HG03439 (cell line): ENCODE measurements around the gene SDCCAG8.

ENCODE experiments used
- ATAC-seq: cut with Tn5 transposase; IDR thresholded peaks from one replicate; pipeline ENCODE4 v1.9.1; 2021; ENCODE audit warnings: mild to moderate bottlenecking, moderate library complexity; ENCODE audit not compliant: unreplicated experiment

Gene SDCCAG8

DNA sequence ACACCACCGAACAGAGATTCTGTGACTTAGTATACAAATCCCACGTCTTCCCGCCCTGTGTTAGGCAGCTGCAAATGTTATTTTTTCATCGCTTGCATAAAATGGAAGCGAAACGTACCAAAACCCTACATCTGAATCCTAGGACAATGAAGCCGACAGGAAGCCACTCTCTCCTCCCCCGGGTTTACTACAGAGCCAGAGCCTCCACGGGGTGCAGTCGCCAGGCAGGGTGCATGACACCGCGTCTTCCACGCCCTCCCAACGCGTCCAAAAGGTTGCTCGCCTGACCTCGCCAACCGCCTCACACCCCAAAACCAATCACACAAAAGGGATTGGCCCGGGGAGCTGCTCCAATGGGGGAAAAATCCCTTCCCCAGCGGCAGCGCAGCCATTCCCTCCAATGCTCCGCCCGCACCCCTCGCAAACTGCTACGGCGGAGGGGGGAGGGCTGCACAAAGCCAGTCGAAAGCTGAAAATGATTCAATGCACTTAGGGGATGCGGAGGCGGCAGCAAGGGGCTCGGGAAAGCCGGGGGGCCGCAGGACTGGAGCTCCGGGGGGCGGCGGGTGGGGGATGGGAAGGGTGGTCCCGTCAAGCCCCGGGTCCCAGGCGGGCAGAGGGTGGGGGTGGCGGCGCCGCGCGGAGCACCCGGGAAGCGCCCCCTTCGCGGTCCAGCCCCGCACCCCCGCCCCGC lies 1.5 kb upstream of the SDCCAG8 start:
- ATAC-seq, result peak; percentile 5

GRCh38 chr1:243254927-243255790 lies 682 bp upstream of the SDCCAG8 start, which contains the start of gene CEP170:
Gene CEP170, minus strand, starts transcription at chr1:243255281. Its CDS starts 30,001 bp downstream, at chr1:243225280.
- ATAC-seq, result peak; percentile 56

GRCh38 chr1:243256590-243256989 lies 749 bp downstream of the SDCCAG8 start:
- ATAC-seq, result no peak

GRCh38 chr1:243257189-243257588 lies 1.3 kb downstream of the SDCCAG8 start:
- no peak for ATAC-seq

- no peak for ATAC-seq
Measured at GRCh38 chr1:243258731-243259130, 2.9 kb downstream of the SDCCAG8 start.

GRCh38 chr1:243260221-243260880 lies 4.5 kb downstream of the SDCCAG8 start:
- ATAC-seq, result no peak

DNA sequence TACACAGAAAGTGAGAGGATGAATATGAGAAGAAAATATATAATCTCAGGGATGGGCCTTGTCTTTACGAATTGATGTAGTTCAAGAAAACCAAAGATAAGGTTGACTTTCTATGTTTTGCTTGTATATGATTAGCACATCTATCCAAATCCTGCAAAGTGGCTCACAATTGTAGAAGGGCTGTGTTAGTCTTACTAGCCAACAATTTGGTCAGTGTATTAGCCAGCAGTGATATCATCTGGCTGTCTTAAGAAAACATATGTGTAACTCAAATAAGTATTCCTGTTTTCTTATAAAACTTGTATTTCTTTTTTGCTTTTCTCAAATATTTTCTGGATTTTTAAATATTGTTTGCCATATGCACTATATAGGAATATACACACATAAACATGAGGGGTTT lies 5.5 kb downstream of the SDCCAG8 start:
- ATAC-seq, result no peak

- no peak for ATAC-seq
Measured at GRCh38 chr1:243264717-243265116, 8.9 kb downstream of the SDCCAG8 start.

DNA sequence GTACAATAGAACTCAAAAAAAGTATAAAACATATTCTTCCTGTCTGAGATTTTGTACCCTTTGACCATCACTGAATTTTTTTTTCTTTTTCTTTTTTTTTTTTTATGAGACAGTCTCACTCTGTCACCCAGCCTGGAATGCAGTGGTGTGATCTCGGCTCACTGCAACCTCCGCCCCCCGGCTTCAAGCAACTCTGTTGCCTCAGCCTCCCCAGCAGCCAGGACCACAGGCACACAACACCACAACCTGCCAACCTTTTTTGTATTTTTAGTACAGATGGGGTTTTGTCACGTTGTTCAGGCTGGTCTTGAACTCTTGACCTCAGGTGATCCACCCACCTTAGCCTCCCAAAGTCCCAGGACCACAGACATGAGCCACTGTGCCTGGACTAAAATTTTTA lies 10.4 kb downstream of the SDCCAG8 start:
- ATAC-seq, result no peak

GRCh38 chr1:243267471-243267880 lies 11.6 kb downstream of the SDCCAG8 start:
- no peak for ATAC-seq

- no peak for ATAC-seq
Measured at GRCh38 chr1:243267914-243268653, 12.2 kb downstream of the SDCCAG8 start.

DNA sequence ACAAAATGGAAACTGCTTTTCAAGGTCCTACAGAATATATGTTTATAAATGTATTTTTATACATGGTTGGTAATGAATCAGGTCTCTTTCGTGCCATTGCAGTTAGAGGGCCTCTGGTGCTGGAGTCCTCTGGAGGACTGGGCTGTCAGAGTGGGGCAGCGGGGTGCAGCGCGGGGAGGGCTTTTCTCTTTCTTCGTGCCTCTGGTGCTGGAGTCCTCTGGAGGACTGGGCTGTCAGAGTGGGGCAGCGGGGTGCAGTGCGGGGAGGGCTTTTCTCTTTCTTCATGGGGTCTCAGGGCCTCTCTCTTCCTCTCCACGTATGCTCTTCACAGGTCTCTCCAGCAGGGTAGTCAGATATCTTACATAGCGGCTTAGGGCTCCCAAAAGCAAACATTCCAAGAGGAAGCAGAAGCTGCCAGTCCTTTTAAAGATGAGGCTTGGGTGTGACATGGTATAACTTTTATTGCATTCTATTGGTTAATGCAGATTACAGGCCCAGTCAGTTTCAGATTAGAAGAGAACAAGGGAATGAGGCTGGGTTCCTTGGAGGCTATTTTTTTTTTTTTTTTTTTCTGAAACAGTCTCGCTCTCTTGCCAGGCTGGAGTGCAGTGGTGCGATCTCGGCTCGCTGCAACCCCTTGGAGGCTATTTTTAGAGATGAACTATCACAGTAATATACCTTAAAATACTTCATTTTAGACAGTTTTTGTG lies 13.1 kb downstream of the SDCCAG8 start:
- no peak for ATAC-seq

DNA sequence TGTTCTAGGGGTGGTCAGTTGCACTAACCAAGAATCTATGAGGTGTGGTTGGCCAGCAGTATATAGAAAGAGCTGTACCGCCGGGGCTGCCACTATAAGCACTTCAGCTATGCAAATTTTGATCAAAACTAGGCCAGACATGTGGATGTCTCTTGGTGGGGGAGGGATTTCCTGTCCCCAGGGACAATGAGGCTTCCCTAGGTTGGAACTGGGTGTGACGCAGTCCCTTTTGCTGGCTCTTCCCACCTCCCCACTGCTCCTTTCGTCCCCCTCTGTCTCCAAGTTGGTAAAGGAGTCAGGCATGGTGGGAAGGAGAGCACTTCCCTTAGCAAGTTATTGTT lies 13.6 kb downstream of the SDCCAG8 start:
- ATAC-seq, result no peak

GRCh38 chr1:243270097-243270864 lies 14.4 kb downstream of the SDCCAG8 start:
- ATAC-seq, result no peak

DNA sequence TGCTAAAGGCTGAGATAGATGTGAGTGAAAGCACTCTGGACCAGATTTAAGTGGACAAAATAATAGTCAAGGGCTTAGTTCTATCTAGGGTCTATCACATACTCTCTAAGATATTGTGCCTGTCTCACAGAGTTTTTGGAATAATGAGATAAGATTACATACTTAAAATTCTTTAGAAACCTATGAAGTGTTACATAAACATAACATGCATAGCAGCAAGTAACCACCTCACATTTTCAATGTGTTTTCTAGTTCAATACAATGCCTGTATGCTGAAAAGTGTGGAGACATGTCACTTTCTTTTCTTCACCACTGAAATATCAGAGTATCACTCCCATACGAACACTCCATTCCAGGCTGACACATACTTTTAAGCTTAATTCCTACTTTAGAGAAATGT lies 16.2 kb downstream of the SDCCAG8 start:
- no peak for ATAC-seq

DNA sequence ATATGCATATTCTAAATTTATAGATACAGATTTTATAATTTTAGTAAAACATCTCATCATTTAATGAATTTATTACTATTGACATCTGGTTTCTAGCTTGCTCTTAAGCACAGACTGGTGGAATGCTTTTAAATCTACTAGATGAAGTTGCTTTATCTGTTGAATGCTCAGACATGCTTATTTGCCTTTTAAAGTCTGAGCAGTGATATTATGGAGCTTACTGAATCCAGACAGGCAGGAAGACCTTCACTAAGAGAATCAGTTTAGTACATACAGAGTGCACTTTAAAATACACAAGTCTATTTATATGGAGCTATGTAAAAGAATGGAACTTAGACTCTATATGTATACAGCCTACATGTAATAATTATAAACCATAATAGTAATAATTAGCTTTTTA lies 16.6 kb downstream of the SDCCAG8 start:
- no peak for ATAC-seq

- ATAC-seq, result no peak
Measured at GRCh38 chr1:243273506-243273905, 17.7 kb downstream of the SDCCAG8 start.

- no peak for ATAC-seq
Measured at GRCh38 chr1:243273945-243274344, 18.1 kb downstream of the SDCCAG8 start.

DNA sequence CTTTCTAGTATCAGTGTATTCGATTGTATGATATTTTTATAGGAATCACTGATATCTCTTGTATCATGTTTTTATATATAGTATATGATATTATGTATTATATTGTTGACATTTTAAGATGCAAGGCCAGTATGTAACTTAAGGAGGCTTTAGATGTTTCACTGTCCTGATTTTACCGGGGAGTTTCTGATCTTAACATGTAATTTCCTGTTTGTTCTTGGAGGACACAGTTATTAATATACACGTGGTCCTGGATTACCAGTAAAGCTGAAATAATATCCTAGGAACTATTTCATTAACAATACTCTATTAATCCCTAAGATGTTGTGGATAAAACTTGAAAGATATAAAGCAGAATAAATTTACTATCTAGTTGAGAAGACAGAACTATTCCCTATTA lies 19.5 kb downstream of the SDCCAG8 start:
- ATAC-seq, result no peak
